MCF 10A (cell line): ENCODE results near the gene LNPEP. TPM values are rescaled to one million over a fixed set of nuclear protein-coding genes. Genes with fewer than 3 reads are reported as not detected.

ENCODE experiments used
- BruUV-seq: library from RNA; stranded (reverse); fragments of 400-500 nt; replicated peaks from 2 replicates; lab custom pipeline; 2021; lab: Mats Ljungman, UMichigan
- CTCF ChIA-PET: fragments of 300-600 bp; sonication (Branson Sonifier 250); formaldehyde crosslinking; extraction: SDS; loops from one replicate; lab custom pipeline; 2021; ENCODE audit warnings: antibody characterized with exemption, inconsistent platforms; lab: Yijun Ruan, JAX
- POLR2A ChIA-PET: fragments of 300-600, 350-650 bp; sonication (Branson Sonifier 250); formaldehyde crosslinking; extraction: SDS; loops from one replicate; lab custom pipeline; 2020; ENCODE audit warnings: antibody characterized with exemption, inconsistent platforms; lab: Yijun Ruan, JAX
- DNase-seq: peaks from one replicate; pipeline ENCODE4 v3.0.0-alpha.2; 2018; ENCODE audit not compliant: unreplicated experiment
- H3K27ac Mint-ChIP-seq: one replicate; pipeline ENCODE4 v1.8.0; 2022; ENCODE audit warnings: mild to moderate bottlenecking, low read depth, mixed read lengths; ENCODE audit not compliant: unreplicated experiment
- H3K27me3 Mint-ChIP-seq: one replicate; pipeline ENCODE4 v1.8.0; 2022; ENCODE audit warnings: mixed read lengths; ENCODE audit not compliant: insufficient read depth, unreplicated experiment
- H3K36me3 Mint-ChIP-seq: one replicate; pipeline ENCODE4 v1.8.0; 2022; ENCODE audit warnings: mild to moderate bottlenecking, moderate library complexity, mixed read lengths; ENCODE audit not compliant: insufficient read depth, unreplicated experiment
- H3K4me1 Mint-ChIP-seq: one replicate; pipeline ENCODE4 v1.8.0; 2022; ENCODE audit warnings: mixed read lengths; ENCODE audit not compliant: insufficient read depth, unreplicated experiment
- H3K4me3 Mint-ChIP-seq: one replicate; pipeline ENCODE4 v1.8.0; 2022; ENCODE audit warnings: mild to moderate bottlenecking, moderate library complexity, mixed read lengths; ENCODE audit not compliant: unreplicated experiment
- H3K9me3 Mint-ChIP-seq: one replicate; pipeline ENCODE4 v1.8.0; 2022; ENCODE audit warnings: mixed read lengths; ENCODE audit not compliant: unreplicated experiment
- intact Hi-C: fragments of 100-400 bp; cut with micrococcal nuclease; formaldehyde crosslinking; loops from 2 replicates; pipeline ENCODE4 v1.14.1; 2022
- total RNA-seq: library from RNA; stranded (reverse); gene quantifications from 2 replicates; pipeline ENCODE4 v1.2.3, GENCODE V29; 2022
- TF ChIP-seq, protein P1 (sequence below): fragments of 200-600 bp; IDR thresholded peaks from one replicate; pipeline ENCODE4 v1.8.0; 2022; ENCODE audit warnings: antibody characterized with exemption, mild to moderate bottlenecking; ENCODE audit not compliant: unreplicated experiment

Gene LNPEP
- total RNA-seq, 1 experiment from 2014 or later = 26.4 TPM

DNA sequence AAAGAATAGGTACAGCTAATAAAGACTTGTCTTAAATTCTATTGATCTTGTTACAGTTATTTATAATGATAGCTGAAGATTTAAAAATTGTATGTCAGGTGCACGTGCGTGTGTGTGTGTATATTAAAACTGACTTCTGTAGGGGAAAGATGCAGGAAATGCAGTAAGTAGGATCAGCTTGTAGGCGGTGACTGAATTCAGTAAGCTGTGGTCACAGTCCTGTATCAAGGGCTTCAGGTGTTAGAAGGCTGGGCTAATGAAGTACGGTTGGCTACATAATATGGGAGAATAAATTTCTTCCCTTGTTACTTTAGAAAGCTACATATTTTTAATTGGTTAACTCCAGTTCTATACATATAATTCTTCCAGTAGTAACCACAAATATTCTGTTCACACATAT, 54.2 kb downstream of the LNPEP start:
- Mint-ChIP-seq H3K27ac (no peak overlapping the region), H3K27me3 (no peaks in the 10 kb centered on the region), H3K4me3 (no peak overlapping the region), H3K9me3 (no peaks in the 10 kb centered on the region), H3K36me3 (peaks cover 58% of the 10 kb centered on the region), H3K4me1 (no peaks in the 10 kb centered on the region)
- ChIA-PET POLR2A (interaction anchor here (0.8 kb wide), 1 partner anchor 182 kb away, joined by 3 read pairs; the partner anchor contains the start of gene ERAP1), CTCF (interaction anchor here (0.6 to 1.8 kb wide), 4 partner anchors 91 to 172 kb away, joined by 3 to 10 read pairs (median 4); no protein-coding TSS in a partner anchor)
- DNase-seq = no peak
- TF ChIP-seq, protein P1, sequence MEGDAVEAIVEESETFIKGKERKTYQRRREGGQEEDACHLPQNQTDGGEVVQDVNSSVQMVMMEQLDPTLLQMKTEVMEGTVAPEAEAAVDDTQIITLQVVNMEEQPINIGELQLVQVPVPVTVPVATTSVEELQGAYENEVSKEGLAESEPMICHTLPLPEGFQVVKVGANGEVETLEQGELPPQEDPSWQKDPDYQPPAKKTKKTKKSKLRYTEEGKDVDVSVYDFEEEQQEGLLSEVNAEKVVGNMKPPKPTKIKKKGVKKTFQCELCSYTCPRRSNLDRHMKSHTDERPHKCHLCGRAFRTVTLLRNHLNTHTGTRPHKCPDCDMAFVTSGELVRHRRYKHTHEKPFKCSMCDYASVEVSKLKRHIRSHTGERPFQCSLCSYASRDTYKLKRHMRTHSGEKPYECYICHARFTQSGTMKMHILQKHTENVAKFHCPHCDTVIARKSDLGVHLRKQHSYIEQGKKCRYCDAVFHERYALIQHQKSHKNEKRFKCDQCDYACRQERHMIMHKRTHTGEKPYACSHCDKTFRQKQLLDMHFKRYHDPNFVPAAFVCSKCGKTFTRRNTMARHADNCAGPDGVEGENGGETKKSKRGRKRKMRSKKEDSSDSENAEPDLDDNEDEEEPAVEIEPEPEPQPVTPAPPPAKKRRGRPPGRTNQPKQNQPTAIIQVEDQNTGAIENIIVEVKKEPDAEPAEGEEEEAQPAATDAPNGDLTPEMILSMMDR = no peak
- BruUV-seq = no TSS peak
- intact Hi-C loops = no loop called here

DNA sequence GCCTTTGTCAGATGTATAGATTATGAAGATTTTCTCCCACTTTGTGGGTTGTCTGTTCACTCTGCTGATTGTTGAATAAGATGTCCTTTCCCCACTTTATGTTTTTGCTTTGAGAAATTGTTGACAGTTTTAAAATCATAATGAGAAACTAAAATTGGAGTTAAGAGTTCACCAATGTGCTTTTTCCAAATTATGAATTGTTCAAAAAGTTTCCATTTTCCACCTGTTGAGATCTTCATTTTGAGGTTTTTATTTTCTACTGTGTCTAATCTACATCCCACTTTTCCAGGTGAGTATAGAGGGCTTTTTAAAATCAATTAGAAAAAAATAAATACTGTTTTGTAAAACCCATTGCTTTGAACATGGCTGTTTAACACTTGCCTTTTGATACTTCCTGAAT, 55.8 kb downstream of the LNPEP start:
- DNase-seq = no peak
- H3K27ac Mint-ChIP-seq = no peak overlapping the region
- no peaks in the 10 kb centered on the region for H3K27me3 Mint-ChIP-seq
- TF ChIP-seq, protein P1 = no peak
- no peaks in the 10 kb centered on the region for H3K4me1 Mint-ChIP-seq
- ChIA-PET POLR2A (no interaction called here), CTCF (no interaction called here)
- intact Hi-C loops = no loop called here
- BruUV-seq = no TSS peak
- peaks cover 52% of the 10 kb centered on the region for H3K36me3 Mint-ChIP-seq
- H3K9me3 Mint-ChIP-seq = no peaks in the 10 kb centered on the region
- H3K4me3 Mint-ChIP-seq = no peak overlapping the region

DNA sequence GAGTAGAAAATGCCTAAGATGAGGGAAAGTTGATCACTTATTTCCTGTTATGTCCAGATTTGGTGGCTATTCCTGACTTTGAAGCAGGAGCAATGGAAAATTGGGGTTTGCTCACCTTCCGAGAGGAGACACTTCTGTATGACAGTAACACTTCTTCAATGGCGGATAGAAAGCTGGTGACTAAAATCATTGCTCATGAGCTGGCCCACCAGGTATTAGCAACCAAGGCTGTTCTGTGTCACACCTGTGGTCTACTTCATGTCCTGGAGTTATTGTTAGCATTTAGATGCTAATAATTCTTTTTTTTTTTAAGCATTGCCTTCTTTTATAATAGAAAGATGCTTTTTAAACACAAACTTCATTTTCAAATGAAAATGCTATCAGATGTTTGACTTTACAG, 57.9 kb downstream of the LNPEP start:
- Mint-ChIP-seq H3K4me3 (no peak overlapping the region), H3K36me3 (peaks cover 60% of the 10 kb centered on the region), H3K9me3 (no peaks in the 10 kb centered on the region), H3K27me3 (no peaks in the 10 kb centered on the region), H3K27ac (no peak overlapping the region), H3K4me1 (no peaks in the 10 kb centered on the region)
- DNase-seq = no peak
- no TSS peak for BruUV-seq
- POLR2A ChIA-PET = interaction anchor here (0.6 kb wide), 1 partner anchor 83 kb away, joined by 4 read pairs; no protein-coding TSS in a partner anchor
- CTCF ChIA-PET = interaction anchor here (0.6 to 2.0 kb wide), 6 partner anchors 112 to 169 kb away, joined by 3 to 6 read pairs (median 4); no protein-coding TSS in a partner anchor
- TF ChIP-seq, protein P1 = no peak
- intact Hi-C loops = no loop called here

DNA sequence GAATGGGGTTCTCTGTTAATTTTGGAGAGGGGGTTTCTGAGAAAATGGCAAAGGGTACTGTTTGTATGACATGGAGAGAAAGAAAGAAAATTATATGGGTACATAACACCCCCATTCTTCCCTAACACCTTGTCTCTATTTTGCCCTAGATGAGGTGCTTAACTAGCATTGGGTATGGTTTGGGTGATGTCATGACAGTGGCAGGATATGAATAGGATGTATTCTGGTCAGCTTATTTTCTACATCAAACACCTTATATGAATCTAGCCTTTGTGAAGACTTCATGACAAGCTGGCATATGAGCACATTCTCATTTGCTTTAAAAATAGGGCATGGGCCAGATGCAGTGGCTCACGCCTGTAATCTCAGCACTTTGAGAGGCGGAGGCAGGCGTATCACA, 58.6 kb downstream of the LNPEP start:
- Mint-ChIP-seq H3K4me1 (no peaks in the 10 kb centered on the region), H3K27me3 (no peaks in the 10 kb centered on the region), H3K9me3 (no peaks in the 10 kb centered on the region), H3K4me3 (no peak overlapping the region), H3K36me3 (peaks cover 68% of the 10 kb centered on the region), H3K27ac (no peak overlapping the region)
- no peak for DNase-seq
- ChIA-PET POLR2A (no interaction called here), CTCF (interaction anchor here (0.6 to 2.0 kb wide), 5 partner anchors 113 to 167 kb away, joined by 3 to 6 read pairs (median 3); no protein-coding TSS in a partner anchor)
- intact Hi-C loops = no loop called here
- TF ChIP-seq, protein P1 = no peak
- BruUV-seq = no TSS peak
